WTC11 (cell line): ENCODE measurements around the gene MPND. TPM values are rescaled to one million over a fixed set of nuclear protein-coding genes. Genes with fewer than 3 reads are reported as not detected.
A peak's percentile ranks its signal among the peaks of the same experiment; 100 is the strongest.

Source experiments
- ATAC-seq: fragments of 200-7000 bp; cut with Tn5 transposase; 2 replicates; pipeline ENCODE4 v1.10.0; 2021; ENCODE audit warnings: mild to moderate bottlenecking, moderate library complexity
- CTCF ChIA-PET: fragments of 300-600 bp; sonication (Branson Sonifier 250); formaldehyde crosslinking; loops from one replicate; lab custom pipeline; 2021; ENCODE audit warnings: antibody characterized with exemption; lab: Charles Lee
- POLR2A ChIA-PET: fragments of 350-600 bp; sonication (Branson Sonifier 250); formaldehyde crosslinking; loops from one replicate; lab custom pipeline; 2021; ENCODE audit warnings: antibody characterized with exemption; lab: Charles Lee
- DNase-seq: peaks from one replicate; pipeline ENCODE4 v3.0.0; 2021; ENCODE audit warnings: low spot score
- H3K27ac Mint-ChIP-seq: 2 replicates; pipeline ENCODE4 v1.8.0; 2021; ENCODE audit warnings: mixed read lengths
- H3K27me3 Mint-ChIP-seq: 2 replicates; pipeline ENCODE4 v1.8.0; 2021; ENCODE audit warnings: low read depth, mild to moderate bottlenecking, moderate library complexity, mixed read lengths
- H3K36me3 Mint-ChIP-seq: 2 replicates; pipeline ENCODE4 v1.8.0; 2021; ENCODE audit warnings: mixed read lengths
- H3K4me1 Mint-ChIP-seq: 2 replicates; pipeline ENCODE4 v1.8.0; 2022; ENCODE audit warnings: mixed read lengths
- H3K4me3 Mint-ChIP-seq: 2 replicates; pipeline ENCODE4 v1.8.0; 2021; ENCODE audit warnings: mild to moderate bottlenecking, moderate library complexity, mixed read lengths
- H3K9me3 Mint-ChIP-seq: 2 replicates; pipeline ENCODE4 v1.8.0; 2021; ENCODE audit warnings: mixed read lengths
- ATF1 ChIP-seq: sonication (generic); formaldehyde crosslinking; IDR thresholded peaks from 2 replicates; pipeline ENCODE4 v1.8.1; 2023; ENCODE audit warnings: mild to moderate bottlenecking, moderate library complexity, missing genetic modification reagents
- CDX4 ChIP-seq: fragments of 250-450 bp; sonication (Bioruptor Pico); IDR thresholded peaks from 2 replicates; pipeline ENCODE4 v1.9.0; 2021; ENCODE audit warnings: moderate library complexity, mild to moderate bottlenecking, inconsistent platforms, borderline replicate concordance
- ELF4 ChIP-seq: sonication (generic); formaldehyde crosslinking; IDR thresholded peaks from 2 replicates; pipeline ENCODE4 v1.8.1; 2022; ENCODE audit warnings: low read depth, mild to moderate bottlenecking, moderate library complexity, missing genetic modification reagents
- GABPB1 ChIP-seq: sonication (generic); formaldehyde crosslinking; IDR thresholded peaks from 2 replicates; pipeline ENCODE4 v1.8.1; 2023; ENCODE audit warnings: mild to moderate bottlenecking, missing genetic modification reagents
- HMGXB4 ChIP-seq: sonication (generic); formaldehyde crosslinking; IDR thresholded peaks from 2 replicates; pipeline ENCODE4 v1.8.1; 2023; ENCODE audit warnings: mild to moderate bottlenecking, moderate library complexity, missing genetic modification reagents
- KAT7 ChIP-seq: sonication (generic); formaldehyde crosslinking; IDR thresholded peaks from 2 replicates; pipeline ENCODE4 v1.8.1; 2023; ENCODE audit warnings: missing genetic modification reagents, mild to moderate bottlenecking, borderline replicate concordance
- MYBL2 ChIP-seq: sonication (generic); formaldehyde crosslinking; IDR thresholded peaks from 2 replicates; pipeline ENCODE4 v1.8.1; 2023; ENCODE audit warnings: mild to moderate bottlenecking, moderate library complexity, missing genetic modification reagents
- NFE2L1 ChIP-seq: sonication (generic); formaldehyde crosslinking; IDR thresholded peaks from 2 replicates; pipeline ENCODE4 v1.8.1; 2023; ENCODE audit warnings: missing genetic modification reagents
- PRRX2 ChIP-seq: fragments of 250-450 bp; sonication (Bioruptor Pico); IDR thresholded peaks from 2 replicates; pipeline ENCODE4 v1.8.0; 2021; ENCODE audit warnings: mild to moderate bottlenecking
- RORB ChIP-seq: fragments of 250-450 bp; sonication (Bioruptor Pico); IDR thresholded peaks from 2 replicates; pipeline ENCODE4 v1.9.0; 2021; ENCODE audit warnings: mild to moderate bottlenecking
- SMAD4 ChIP-seq: sonication (generic); formaldehyde crosslinking; IDR thresholded peaks from 2 replicates; pipeline ENCODE4 v1.8.0; 2022; ENCODE audit warnings: mild to moderate bottlenecking, missing genetic modification reagents
- TCF7 ChIP-seq: sonication (generic); formaldehyde crosslinking; IDR thresholded peaks from 2 replicates; pipeline ENCODE4 v1.8.0; 2022; ENCODE audit warnings: mild to moderate bottlenecking, low read depth, missing genetic modification reagents, moderate library complexity
- ZBTB21 ChIP-seq: sonication (generic); formaldehyde crosslinking; IDR thresholded peaks from 2 replicates; pipeline ENCODE4 v1.8.1; 2023; ENCODE audit warnings: mild to moderate bottlenecking, missing genetic modification reagents, borderline replicate concordance
- ZBTB43 ChIP-seq: sonication (generic); formaldehyde crosslinking; IDR thresholded peaks from 2 replicates; pipeline ENCODE4 v1.8.1; 2023; ENCODE audit warnings: mild to moderate bottlenecking, missing genetic modification reagents
- ZNF263 ChIP-seq: sonication (generic); formaldehyde crosslinking; IDR thresholded peaks from 2 replicates; pipeline ENCODE4 v1.8.1; 2022; ENCODE audit warnings: low read depth, mild to moderate bottlenecking, moderate library complexity, missing genetic modification reagents
- ZNF425 ChIP-seq: fragments of 250-450 bp; sonication (Bioruptor Pico); conservative IDR thresholded peaks from 2 replicates; pipeline ENCODE4 v1.9.0; 2021; ENCODE audit warnings: mild to moderate bottlenecking
- ZSCAN18 ChIP-seq: fragments of 250-450 bp; sonication (Bioruptor Pico); IDR thresholded peaks from 2 replicates; pipeline ENCODE4 v2.1.2; 2022; ENCODE audit warnings: mild to moderate bottlenecking, moderate library complexity
- total RNA-seq: library from RNA; stranded (reverse); gene quantifications from 3 replicates; pipeline ENCODE4 v1.2.3, GENCODE V29; 2021

Gene MPND
- total RNA-seq, 1 experiment from 2014 or later, result 28.3 TPM

- H3K27me3 Mint-ChIP-seq, result no peaks in the 10 kb centered on the region; the same call in 1 of the 2 replicates
- peaks cover 46% of the 10 kb centered on the region for H3K4me1 Mint-ChIP-seq
- H3K36me3 Mint-ChIP-seq, result peaks cover 17% of the 10 kb centered on the region
- ATAC-seq, result no peak
- ChIA-PET POLR2A (interaction anchor here (0.6 to 2.3 kb wide), 5 partner anchors 10 to 49 kb away, joined by 3 to 12 read pairs (median 7); partner anchors contain the start of gene CHAF1A), CTCF (interaction anchor here (0.9 to 5.3 kb wide), 9 partner anchors 9 to 125 kb away, joined by 3 to 48 read pairs (median 10); partner anchors contain the start of gene SH3GL1)
- no peak overlapping the region for H3K27ac Mint-ChIP-seq
- TF ChIP-seq GABPB1 (peak; percentile 43; the same call in 1 of the 2 replicates), KAT7 (no peak)
- no peaks in the 10 kb centered on the region for H3K9me3 Mint-ChIP-seq
- H3K4me3 Mint-ChIP-seq, result 0 out of 2 replicates have a peak overlapping the region, but pooled peaks have one; percentile 66
- DNase-seq, result no peak
Observed at GRCh38 chr19:4391701-4392483, 48.5 kb downstream of the MPND start.

- Mint-ChIP-seq H3K9me3 (no peaks in the 10 kb centered on the region), H3K27ac (peak overlapping the region; percentile 16; the same call in 1 of the 2 replicates), H3K4me3 (no peak overlapping the region)
Observed at GRCh38 chr19:4393947-4394590, 50.7 kb downstream of the MPND start.

GRCh38 chr19:4396949-4397783, 53.8 kb downstream of the MPND start:
- H3K9me3 Mint-ChIP-seq, result no peaks in the 10 kb centered on the region
- ATAC-seq, result no peak
- ChIA-PET POLR2A (no interaction called here), CTCF (interaction anchor here (1.4 to 2.7 kb wide), 2 partner anchors 22 to 130 kb away, joined by 5 to 6 read pairs; no protein-coding TSS in a partner anchor)
- H3K36me3 Mint-ChIP-seq, result peaks cover 14% of the 10 kb centered on the region
- DNase-seq, result no peak
- H3K27ac Mint-ChIP-seq, result no peak overlapping the region
- no peaks in the 10 kb centered on the region for H3K27me3 Mint-ChIP-seq
- peaks cover 23% of the 10 kb centered on the region for H3K4me1 Mint-ChIP-seq
- no peak overlapping the region for H3K4me3 Mint-ChIP-seq
- no peak for TF ChIP-seq SMAD4 (CRISPR knock-in tag)
- no peak for TF ChIP-seq ZBTB43 (CRISPR knock-in tag)
- TF ChIP-seq PRRX2 (CRISPR knock-in tag), result no peak
- TF ChIP-seq NFE2L1 (CRISPR knock-in tag), result no peak
- TF ChIP-seq RORB (CRISPR knock-in tag), result no peak
- TF ChIP-seq ELF4, result no peak
- TF ChIP-seq HMGXB4 (CRISPR knock-in tag), result no peak
- TF ChIP-seq ATF1 (CRISPR knock-in tag), result no peak
- no peak for TF ChIP-seq ZSCAN18 (CRISPR knock-in tag)
- no peak for TF ChIP-seq ZBTB21
- TF ChIP-seq ZNF425 (CRISPR knock-in tag), result no peak
- TF ChIP-seq MYBL2 (CRISPR knock-in tag), result no peak
- no peak for TF ChIP-seq CDX4
- no peak for TF ChIP-seq ZNF263 (CRISPR knock-in tag)

More at GRCh38 chr19:4393947-4394590, 50.7 kb downstream of the MPND start:
- no peaks in the 10 kb centered on the region; the same call in 1 of the 2 replicates for H3K27me3 Mint-ChIP-seq
- ChIA-PET POLR2A (interaction anchor here (0.6 kb wide), 1 partner anchor 14 kb away, joined by 5 read pairs; no protein-coding TSS in a partner anchor), CTCF (interaction anchor here (0.6 to 2.2 kb wide), 13 partner anchors 8 to 239 kb away, joined by 3 to 13 read pairs (median 5); partner anchors contain the start of genes CHAF1A and MPND)
- ATAC-seq (no peak), DNase-seq (no peak)
- no peak for TF ChIP-seq TCF7 (CRISPR knock-in tag)
- H3K4me1 Mint-ChIP-seq, result peaks cover 36% of the 10 kb centered on the region
- peaks cover 15% of the 10 kb centered on the region for H3K36me3 Mint-ChIP-seq
